Omental fat pad (tissue), 4 donors: ENCODE measurements around the gene FAM13A. TPM values are rescaled to one million over a fixed set of nuclear protein-coding genes. Genes with fewer than 3 reads are reported as not detected.
"Not testable (repeated sequence)": the region's sequence is repeated elsewhere in the genome, so short reads cannot be mapped to it uniquely, and the experiment has no call there.

Source experiments
- ATAC-seq: fragments of 150-250 bp; one replicate; pipeline ENCODE4 v1.9.1; 2016; ENCODE audit warnings: mild to moderate bottlenecking, moderate library complexity; ENCODE audit not compliant: low FRiP score
- DNase-seq: peaks from one replicate; pipeline ENCODE4 v3.0.0-alpha.2; 2019; ENCODE audit warnings: low spot score
- CTCF ChIP-seq, 3 donors: fragments of 450-650 bp; IDR thresholded peaks; one replicate each; pipeline ENCODE4 v1.5.1; 2016 to 2017; ENCODE audit warnings: antibody characterized with exemption in 3 of 3, mild to moderate bottlenecking in 3 of 3, moderate library complexity in 2 of 3
- total RNA-seq, 4 donors: library from RNA; depleted of rRNA; stranded (reverse); fragments of >200 nt; gene quantifications; one replicate each; pipeline ENCODE4 v1.1.0, GENCODE V29; 2016

The FAM13A gene
- total RNA-seq, 4 donors from 2014 or later: 48.5 to 84.2 (median 51.2) TPM

- no peak for ATAC-seq
- TF ChIP-seq CTCF (IDR thresholded peaks at IDR 0.05): no peak
- no peak for DNase-seq
These were observed 20.8 kb upstream of the FAM13A start for GRCh38 chr4:89077761-89078160.

- DNase-seq: no peak
- no peak for ATAC-seq
- no peak for TF ChIP-seq CTCF (IDR thresholded peaks at IDR 0.05)
These were observed 15.9 kb upstream of the FAM13A start for GRCh38 chr4:89072921-89073320.

- DNase-seq (no peak), ATAC-seq (no peak)
- TF ChIP-seq CTCF (IDR thresholded peaks at IDR 0.05): no peak
These were observed 14.3 kb upstream of the FAM13A start for GRCh38 chr4:89071311-89071710.

GRCh38 chr4:89070041-89070440, 13.1 kb upstream of the FAM13A start:
- ATAC-seq (no peak), DNase-seq (no peak)
- TF ChIP-seq CTCF (IDR thresholded peaks at IDR 0.05): no peak

GRCh38 chr4:89069481-89069880, 12.5 kb upstream of the FAM13A start:
- no peak for DNase-seq

GRCh38 chr4:89067417-89067816, 10.4 kb upstream of the FAM13A start:
- DNase-seq (no peak), ATAC-seq (no peak)
- no peak for TF ChIP-seq CTCF (IDR thresholded peaks at IDR 0.05)

More at GRCh38 chr4:89069481-89069880, 12.5 kb upstream of the FAM13A start:
- TF ChIP-seq CTCF (IDR thresholded peaks at IDR 0.05): no peak
- no peak for ATAC-seq

GRCh38 chr4:89064848-89065247, 7.9 kb upstream of the FAM13A start:
- DNase-seq (no peak), ATAC-seq (no peak)
- TF ChIP-seq CTCF (IDR thresholded peaks at IDR 0.05): no peak

- ATAC-seq, DNase-seq: not testable (repeated sequence)
These were observed 859 bp upstream of the FAM13A start for GRCh38 chr4:89057844-89058243.
